Measurements from ENCODE around the gene NMRAL1.

Gene NMRAL1

GRCh38 chr16:4495766-4496165 lies 21.3 kb upstream of the NMRAL1 start:
- TF ChIP-seq CTCF (IDR thresholded peaks at IDR 0.05; ENCODE audit: low read depth, low read length, poor library complexity, severe bottlenecking) (no peak), EZH2phosphoT487 (IDR thresholded peaks at IDR 0.05; ENCODE audit: borderline replicate concordance, low read length) (no peak)

GRCh38 chr16:4494746-4495490 lies 20.5 kb upstream of the NMRAL1 start:
- H3K36me3 ChIP-seq (ENCODE audit: control insufficient read depth, low read length): peaks cover 22% of the 10 kb centered on the region; the same call in 1 of the 2 replicates
- no peak overlapping the region for H3K4me3 ChIP-seq (ENCODE audit: low read length)
- no peak overlapping the region for H3K27ac ChIP-seq (ENCODE audit: low read depth, low read length)
- no peaks in the 10 kb centered on the region for H3K9me2 ChIP-seq (replicated peaks; ENCODE audit: control insufficient read depth, low read length)
- H3K4me2 ChIP-seq (ENCODE audit: low read length): no peak overlapping the region
- no peak for TF ChIP-seq EZH2phosphoT487 (IDR thresholded peaks at IDR 0.05; ENCODE audit: borderline replicate concordance, low read length)
- no peak for TF ChIP-seq CTCF (IDR thresholded peaks at IDR 0.05; ENCODE audit: low read depth, low read length, poor library complexity, severe bottlenecking)
- no peaks in the 10 kb centered on the region for H3F3A ChIP-seq (ENCODE audit: control insufficient read depth, insufficient read depth)
- H3K79me2 ChIP-seq (ENCODE audit: control insufficient read depth, low read length): peaks cover 83% of the 10 kb centered on the region
- no peaks in the 10 kb centered on the region for H3K9me3 ChIP-seq (ENCODE audit: control insufficient read depth, insufficient read depth, low read length)
- no peaks in the 10 kb centered on the region for H3K27me3 ChIP-seq (ENCODE audit: control insufficient read depth, low read length)
- peaks cover 8% of the 10 kb centered on the region; the same call in 1 of the 2 replicates for H4K20me1 ChIP-seq (ENCODE audit: control insufficient read depth, insufficient read depth, low read depth, low read length)
- H3K4me1 ChIP-seq (ENCODE audit: control insufficient read depth, low read length): no peaks in the 10 kb centered on the region

More at GRCh38 chr16:4495766-4496165, 21.3 kb upstream of the NMRAL1 start:
- no peaks in the 10 kb centered on the region for H3K9me2 ChIP-seq (replicated peaks; ENCODE audit: control insufficient read depth, low read length)
- H3K27ac ChIP-seq (ENCODE audit: low read depth, low read length): no peak overlapping the region
- peaks cover 83% of the 10 kb centered on the region for H3K79me2 ChIP-seq (ENCODE audit: control insufficient read depth, low read length)
- H3K9me3 ChIP-seq (ENCODE audit: control insufficient read depth, insufficient read depth, low read length): no peaks in the 10 kb centered on the region
- no peaks in the 10 kb centered on the region for H3K27me3 ChIP-seq (ENCODE audit: control insufficient read depth, low read length)
- H3K4me3 ChIP-seq (ENCODE audit: low read length): no peak overlapping the region
- H3K36me3 ChIP-seq (ENCODE audit: control insufficient read depth, low read length): peaks cover 18% of the 10 kb centered on the region; the same call in 1 of the 2 replicates
- H3K4me2 ChIP-seq (ENCODE audit: low read length): no peak overlapping the region
- no peaks in the 10 kb centered on the region for H3F3A ChIP-seq (ENCODE audit: control insufficient read depth, insufficient read depth)
- no peaks in the 10 kb centered on the region for H3K4me1 ChIP-seq (ENCODE audit: control insufficient read depth, low read length)
- H4K20me1 ChIP-seq (ENCODE audit: control insufficient read depth, insufficient read depth, low read depth, low read length): peaks cover 8% of the 10 kb centered on the region; the same call in 1 of the 2 replicates

- H3K4me2 ChIP-seq (ENCODE audit: low read length): no peak overlapping the region
- peaks cover 21% of the 10 kb centered on the region for H3K36me3 ChIP-seq (ENCODE audit: control insufficient read depth, low read length)
- TF ChIP-seq CTCF (IDR thresholded peaks at IDR 0.05; ENCODE audit: low read depth, low read length, poor library complexity, severe bottlenecking) (no peak), EZH2phosphoT487 (IDR thresholded peaks at IDR 0.05; ENCODE audit: borderline replicate concordance, low read length) (no peak)
- H3K4me1 ChIP-seq (ENCODE audit: control insufficient read depth, low read length): no peaks in the 10 kb centered on the region
- H3F3A ChIP-seq (ENCODE audit: control insufficient read depth, insufficient read depth): no peaks in the 10 kb centered on the region
- peaks cover 62% of the 10 kb centered on the region for H3K79me2 ChIP-seq (ENCODE audit: control insufficient read depth, low read length)
- H3K9me3 ChIP-seq (ENCODE audit: control insufficient read depth, insufficient read depth, low read length): no peaks in the 10 kb centered on the region
- no peak overlapping the region for H3K4me3 ChIP-seq (ENCODE audit: low read length)
- no peak overlapping the region for H3K27ac ChIP-seq (ENCODE audit: low read depth, low read length)
- no peaks in the 10 kb centered on the region for H3K27me3 ChIP-seq (ENCODE audit: control insufficient read depth, low read length)
- no peaks in the 10 kb centered on the region; the same call in 1 of the 2 replicates for H4K20me1 ChIP-seq (ENCODE audit: control insufficient read depth, insufficient read depth, low read depth, low read length)
- H3K9me2 ChIP-seq (replicated peaks; ENCODE audit: control insufficient read depth, low read length): no peaks in the 10 kb centered on the region
Observed at GRCh38 chr16:4491898-4492297, 17.5 kb upstream of the NMRAL1 start.

All from DOHH2 (cell line).